Fibroblast of villous mesenchyme (primary cell): Measurements from ENCODE around the gene UBALD2. TPM values are rescaled to one million over a fixed set of nuclear protein-coding genes. Genes with fewer than 3 reads are reported as not detected.
"Not testable (repeated sequence)": the region's sequence is repeated elsewhere in the genome, so short reads cannot be mapped to it uniquely, and the experiment has no call there.

Experiments used
- DNase-seq: peaks from one replicate; pipeline ENCODE4 v3.0.0-alpha.2; 2010; ENCODE audit warnings: low read depth
- H3K4me3 ChIP-seq: 2 replicates; pipeline ENCODE4 v1.5.1; 2011; ENCODE audit warnings: low read depth, mild to moderate bottlenecking, low read length
- total RNA-seq: library from RNA; depleted of rRNA; stranded (reverse); fragments of >200 nt; gene quantifications from 2 replicates; pipeline ENCODE4 v1.2.3, GENCODE V29; 2012
- TF ChIP-seq, protein P1 (sequence below): IDR thresholded peaks from 2 replicates; pipeline ENCODE4 v1.5.1; 2012; ENCODE audit warnings: low read depth, mild to moderate bottlenecking, low read length; ENCODE audit not compliant: insufficient read depth

UBALD2 gene
- total RNA-seq, 1 donor, result 5.6 TPM

DNA sequence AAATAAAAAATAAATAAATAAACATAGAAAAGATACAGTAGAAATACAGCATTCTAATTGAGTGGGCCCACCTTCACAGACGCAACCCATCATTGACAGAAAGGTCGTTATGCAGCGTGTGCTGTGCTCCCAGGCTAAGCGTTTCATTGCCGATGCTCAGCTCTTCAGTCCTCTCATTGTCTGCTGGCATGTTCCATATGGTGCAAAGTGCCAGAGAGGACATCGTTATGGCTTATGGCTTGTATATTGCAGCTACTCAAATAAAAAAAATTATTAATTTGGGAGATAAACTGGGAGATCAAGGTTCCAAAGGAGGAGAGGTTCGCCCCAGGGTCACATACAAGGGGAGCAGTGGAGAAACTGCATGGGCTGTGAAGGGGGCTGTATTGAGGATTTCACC lies 11.3 kb upstream of the UBALD2 start:
- DNase-seq, result no peak
- no peak overlapping the region for H3K4me3 ChIP-seq
- TF ChIP-seq, protein P1, sequence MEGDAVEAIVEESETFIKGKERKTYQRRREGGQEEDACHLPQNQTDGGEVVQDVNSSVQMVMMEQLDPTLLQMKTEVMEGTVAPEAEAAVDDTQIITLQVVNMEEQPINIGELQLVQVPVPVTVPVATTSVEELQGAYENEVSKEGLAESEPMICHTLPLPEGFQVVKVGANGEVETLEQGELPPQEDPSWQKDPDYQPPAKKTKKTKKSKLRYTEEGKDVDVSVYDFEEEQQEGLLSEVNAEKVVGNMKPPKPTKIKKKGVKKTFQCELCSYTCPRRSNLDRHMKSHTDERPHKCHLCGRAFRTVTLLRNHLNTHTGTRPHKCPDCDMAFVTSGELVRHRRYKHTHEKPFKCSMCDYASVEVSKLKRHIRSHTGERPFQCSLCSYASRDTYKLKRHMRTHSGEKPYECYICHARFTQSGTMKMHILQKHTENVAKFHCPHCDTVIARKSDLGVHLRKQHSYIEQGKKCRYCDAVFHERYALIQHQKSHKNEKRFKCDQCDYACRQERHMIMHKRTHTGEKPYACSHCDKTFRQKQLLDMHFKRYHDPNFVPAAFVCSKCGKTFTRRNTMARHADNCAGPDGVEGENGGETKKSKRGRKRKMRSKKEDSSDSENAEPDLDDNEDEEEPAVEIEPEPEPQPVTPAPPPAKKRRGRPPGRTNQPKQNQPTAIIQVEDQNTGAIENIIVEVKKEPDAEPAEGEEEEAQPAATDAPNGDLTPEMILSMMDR, result no peak

GRCh38 chr17:76254275-76254674 lies 10.9 kb upstream of the UBALD2 start:
- no peak overlapping the region for H3K4me3 ChIP-seq
- no peak for DNase-seq
- TF ChIP-seq, protein P1, result no peak

DNA sequence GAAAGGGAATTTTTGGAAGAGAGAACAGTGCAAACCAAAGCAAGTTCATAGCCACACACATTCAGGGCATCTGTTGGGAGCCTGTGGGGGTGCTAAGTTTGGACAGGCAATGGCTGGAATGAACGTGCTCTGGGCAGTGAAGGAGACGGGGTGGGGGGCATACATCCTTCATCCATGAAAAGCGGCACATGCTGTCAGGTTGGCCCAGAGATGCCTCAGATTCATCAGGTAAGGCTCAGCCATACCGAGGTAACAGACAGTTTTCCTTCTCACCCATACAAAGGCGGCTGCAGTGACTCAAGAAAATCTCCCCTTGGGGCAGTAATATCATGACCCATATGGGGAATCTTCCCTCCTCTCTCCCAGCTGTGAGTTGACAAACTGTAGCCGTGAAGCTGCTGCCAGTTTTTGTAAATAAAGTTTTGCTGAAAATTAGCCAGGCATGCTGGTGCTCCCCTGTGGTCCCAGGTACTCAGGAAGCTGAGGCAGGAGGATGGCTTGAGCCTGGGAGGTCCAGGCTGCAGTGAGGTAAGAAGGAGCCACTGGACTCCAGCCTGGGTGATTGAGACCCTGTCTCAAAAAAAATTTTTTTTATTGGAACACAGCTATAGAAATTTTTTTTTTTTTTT lies 9.2 kb upstream of the UBALD2 start:
- H3K4me3 ChIP-seq, result no peak overlapping the region
- DNase-seq, result no peak
- TF ChIP-seq, protein P1, result no peak

DNA sequence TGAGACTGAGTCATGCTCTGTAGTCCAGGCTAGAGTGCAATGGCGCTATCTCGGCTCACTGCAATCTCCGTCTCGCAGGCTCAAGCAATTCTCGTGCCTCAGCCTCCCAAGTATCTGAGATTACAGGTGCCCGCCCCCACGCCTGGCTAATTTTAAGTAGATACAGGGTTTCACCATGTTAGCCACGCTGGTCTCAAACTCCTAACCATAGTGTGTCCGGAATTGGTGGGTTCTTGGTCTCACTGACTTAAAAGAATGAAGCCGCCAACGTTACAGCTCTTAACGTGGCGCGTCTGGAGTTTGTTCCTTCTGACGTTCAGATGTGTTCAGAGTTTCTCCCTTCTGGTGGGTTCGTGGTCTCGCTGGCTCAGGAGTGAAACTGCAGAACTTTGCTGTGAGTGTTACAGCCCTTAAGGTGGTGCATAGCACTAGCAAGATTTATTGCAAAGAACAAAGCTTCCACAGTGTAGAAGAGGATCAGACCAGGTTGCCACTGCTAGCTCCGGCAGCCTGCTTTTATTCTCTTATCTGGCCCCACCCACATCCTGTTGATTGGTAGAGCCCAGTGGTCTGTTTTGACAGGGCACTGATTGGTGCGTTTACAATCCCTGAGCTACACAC lies 8.6 kb upstream of the UBALD2 start:
- H3K4me3 ChIP-seq, DNase-seq: not testable (repeated sequence)

DNA sequence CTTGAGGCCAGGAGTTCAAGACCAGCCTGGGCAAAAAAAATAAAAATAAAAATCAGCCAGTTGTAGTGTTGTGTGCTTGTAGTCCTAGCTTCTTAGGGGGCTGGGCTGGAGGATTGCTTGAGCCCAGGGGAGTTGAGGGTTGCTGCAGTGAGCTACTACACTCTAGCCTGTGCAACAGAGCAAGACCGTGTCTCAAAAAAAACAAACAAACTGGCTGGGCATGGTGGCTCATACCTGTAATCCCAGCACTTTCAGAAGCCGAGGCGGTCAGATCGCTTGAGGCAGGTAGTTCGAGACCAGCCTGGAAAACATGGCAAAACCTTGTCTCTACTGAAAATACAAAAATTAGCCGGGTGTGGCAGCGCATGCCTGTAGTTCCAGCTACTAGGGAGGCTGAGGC lies 4.9 kb upstream of the UBALD2 start:
- H3K4me3 ChIP-seq, result no peak overlapping the region
- DNase-seq, result no peak
- TF ChIP-seq, protein P1, result no peak

DNA sequence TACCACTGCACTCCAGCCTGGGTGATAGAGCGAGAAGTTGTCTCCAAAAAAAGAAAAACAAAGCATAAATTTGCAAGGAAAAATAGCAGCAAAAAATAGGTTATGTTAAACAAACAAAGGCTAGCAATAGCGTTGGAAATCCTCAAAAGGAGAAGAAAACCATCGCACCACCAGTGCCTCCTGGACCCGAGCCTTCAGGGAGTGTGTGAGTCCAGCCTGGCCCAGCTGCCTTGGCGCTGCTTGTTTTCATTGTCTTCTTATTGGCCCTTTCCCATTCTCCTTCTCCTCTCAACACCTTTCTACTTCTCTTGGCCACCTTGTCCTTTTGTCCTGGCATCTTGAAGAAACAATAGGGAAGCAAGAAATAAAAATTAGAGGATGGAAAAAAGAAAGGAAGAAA lies 4.5 kb upstream of the UBALD2 start:
- TF ChIP-seq, protein P1, result no peak
- DNase-seq, result no peak
- no peak overlapping the region for H3K4me3 ChIP-seq

DNA sequence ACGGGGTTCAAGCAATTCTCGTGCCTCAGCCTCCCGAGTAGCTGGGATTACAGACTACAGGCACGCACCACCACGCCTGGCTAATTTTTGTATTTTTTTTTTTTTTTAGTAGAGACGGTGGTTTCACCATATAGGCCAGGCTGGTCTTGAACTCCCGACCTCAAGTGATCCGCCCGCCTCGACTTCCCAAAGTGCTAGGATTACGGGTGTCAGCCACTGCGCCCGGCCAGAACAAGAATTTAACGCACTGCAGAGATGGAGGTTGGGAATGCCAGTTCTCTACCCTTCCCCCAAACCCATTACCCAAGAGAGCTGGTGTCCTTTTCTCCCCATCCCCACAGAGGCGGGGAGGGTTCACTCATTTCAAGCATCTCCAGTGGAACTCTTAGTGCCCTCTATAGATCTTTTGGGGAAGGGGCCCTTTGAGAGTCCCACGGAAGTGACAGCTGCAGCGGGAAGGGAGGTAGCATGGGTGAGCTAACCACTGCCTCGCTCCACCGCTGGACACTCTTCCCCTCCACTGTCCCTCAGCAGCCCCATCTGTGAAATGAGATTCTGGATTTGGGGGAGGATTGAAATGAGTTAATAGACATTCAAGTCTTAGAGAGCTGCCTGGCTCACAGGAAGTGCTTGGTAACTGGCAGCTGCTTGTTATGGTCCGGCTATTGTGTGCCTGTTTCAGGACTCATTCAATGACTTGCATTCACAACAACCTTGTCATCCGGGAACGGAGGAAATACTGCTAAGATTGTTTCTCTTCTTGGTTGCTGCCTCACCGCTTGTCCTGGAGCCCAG lies 3.5 kb upstream of the UBALD2 start:
- TF ChIP-seq, protein P1, result no peak
- H3K4me3 ChIP-seq, result no peak overlapping the region
- DNase-seq, result no peak
